Spinal cord (tissue), 10 donors: ENCODE results near the gene ARL6IP5. TPM values are rescaled to one million over a fixed set of nuclear protein-coding genes. Genes with fewer than 3 reads are reported as not detected.

ENCODE experiments used
- DNase-seq, 6 donors: peaks; one replicate each; pipeline versions ENCODE4 v3.0.0 to v3.0.0-alpha.2; 2013 to 2015; ENCODE audit warnings: low spot score in 6 of 6, low read depth in 4 of 6
- H3K27ac ChIP-seq: one replicate; pipeline ENCODE4 v1.5.1; 2013; ENCODE audit warnings: low read depth, low read length, control low read depth
- H3K27me3 ChIP-seq: one replicate; pipeline ENCODE4 v1.6.1; 2013; ENCODE audit warnings: low read length; ENCODE audit not compliant: control insufficient read depth, insufficient read depth
- H3K36me3 ChIP-seq: one replicate; pipeline ENCODE4 v1.6.1; 2013; ENCODE audit warnings: low read length; ENCODE audit not compliant: control insufficient read depth, insufficient read depth
- H3K4me1 ChIP-seq: one replicate; pipeline ENCODE4 v1.6.1; 2013; ENCODE audit warnings: low read length; ENCODE audit not compliant: control insufficient read depth, insufficient read depth
- H3K4me3 ChIP-seq: one replicate; pipeline ENCODE4 v1.5.1; 2013; ENCODE audit warnings: low read depth, low read length, control low read depth
- H3K9me3 ChIP-seq: one replicate; pipeline ENCODE4 v1.6.1; 2013; ENCODE audit warnings: low read length; ENCODE audit not compliant: control insufficient read depth, insufficient read depth
- WGBS: methylation state at CpG from one replicate; pipeline ENCODE4 v1.1.5; 2013; ENCODE audit warnings: missing lambda C conversion rate; ENCODE audit not compliant: insufficient coverage; 5-methylcytosine and 5-hydroxymethylcytosine counted together
- polyA plus RNA-seq, 2 donors: library from polyadenylated mRNA; unstranded; fragments of 120-200 nt; gene quantifications; one replicate each; pipeline ENCODE4 v1.2.1, GENCODE V29; 2013; ENCODE audit not compliant: insufficient read length in 2 of 2
- total RNA-seq, 2 donors: library from RNA; depleted of rRNA in 1 of 2; stranded (reverse); fragments of 120-200 nt in 1 of 2; fragments of >200 nt in 1 of 2; gene quantifications; one replicate each; pipeline versions ENCODE4 v1.2.3 to v1.2.4, GENCODE V29; 2013 to 2014
- donor health status: healthy.

Gene ARL6IP5
- total and polyA plus RNA-seq, 4 donors: 101 to 160 (median 126) TPM

GRCh38 chr3:69121950-69122349, 37.2 kb downstream of the ARL6IP5 start:
- H3K9me3 ChIP-seq: no peaks in the 10 kb centered on the region
- no peaks in the 10 kb centered on the region for H3K27me3 ChIP-seq
- no peaks in the 10 kb centered on the region for H3K4me1 ChIP-seq
- H3K27ac ChIP-seq: no peak overlapping the region
- no peak for DNase-seq
- no peaks in the 10 kb centered on the region for H3K36me3 ChIP-seq
- H3K4me3 ChIP-seq: no peak overlapping the region
- WGBS: 58% methylated on average over 4 of the region's 8 CpGs

- no peak within 1 kb of the TSS for H3K27ac ChIP-seq
- H3K36me3 ChIP-seq: no peaks in the 10 kb centered on the region
- no peak for DNase-seq
- no peaks in the 10 kb centered on the region for H3K9me3 ChIP-seq
- H3K4me3 ChIP-seq: no peak within 1 kb of the TSS
- 100% methylated on average over 2 of the region's 3 CpGs for WGBS
- no peaks in the 10 kb centered on the region for H3K4me1 ChIP-seq
- H3K27me3 ChIP-seq: no peaks in the 10 kb centered on the region
Measured at GRCh38 chr3:69122403-69122802, 37.7 kb downstream of the ARL6IP5 start, which contains the start of gene LMOD3. Gene LMOD3 (minus strand): TSS chr3:69122595. CDS start chr3:69122386, 209 bp downstream.

DNA sequence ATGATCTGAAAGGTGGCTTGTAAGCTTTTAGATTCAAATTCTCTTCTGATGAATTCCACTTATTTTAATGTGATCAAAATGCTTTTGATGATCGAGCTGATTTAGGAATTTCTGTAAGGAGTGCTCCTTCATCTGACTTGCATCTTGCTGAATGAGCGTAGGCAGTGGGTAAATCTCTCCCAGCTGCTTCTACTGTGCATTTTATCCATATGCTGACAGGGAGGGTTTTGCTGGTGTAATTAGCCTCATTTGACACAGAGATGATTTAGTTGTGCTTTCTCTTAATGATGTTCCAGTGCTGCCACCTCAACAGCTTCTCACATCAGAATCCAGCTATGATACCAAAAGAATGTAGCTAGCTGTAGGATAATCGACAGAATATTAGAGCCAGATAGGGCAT, 41.5 kb downstream of the ARL6IP5 start:
- H3K9me3 ChIP-seq: no peaks in the 10 kb centered on the region
- no peak overlapping the region for H3K27ac ChIP-seq
- no peak overlapping the region for H3K4me3 ChIP-seq
- H3K36me3 ChIP-seq: no peaks in the 10 kb centered on the region
- 80% methylated on average over 1 of the region's 3 CpGs for WGBS
- H3K27me3 ChIP-seq: no peaks in the 10 kb centered on the region
- DNase-seq: peak in 2 of 6 donors; percentile 15 to 53
- no peaks in the 10 kb centered on the region for H3K4me1 ChIP-seq

- Histone ChIP-seq H3K27me3 (no peaks in the 10 kb centered on the region), H3K4me3 (no peak overlapping the region), H3K9me3 (no peaks in the 10 kb centered on the region), H3K4me1 (no peaks in the 10 kb centered on the region), H3K36me3 (no peaks in the 10 kb centered on the region), H3K27ac (no peak overlapping the region)
- WGBS: 87% methylated on average over 2 of the region's 2 CpGs
- DNase-seq: no peak
Measured at GRCh38 chr3:69126999-69127398, 42.3 kb downstream of the ARL6IP5 start.

GRCh38 chr3:69128509-69128908, 43.8 kb downstream of the ARL6IP5 start:
- DNase-seq: no peak
- H3K36me3 ChIP-seq: no peaks in the 10 kb centered on the region
- no peaks in the 10 kb centered on the region for H3K9me3 ChIP-seq
- H3K27me3 ChIP-seq: no peaks in the 10 kb centered on the region
- no peak overlapping the region for H3K27ac ChIP-seq
- H3K4me3 ChIP-seq: no peak overlapping the region
- no peaks in the 10 kb centered on the region for H3K4me1 ChIP-seq

GRCh38 chr3:69129531-69129930, 44.8 kb downstream of the ARL6IP5 start:
- no CpG with 5 or more reads among the region's 1 CpG for WGBS
- Histone ChIP-seq H3K27me3 (no peaks in the 10 kb centered on the region), H3K9me3 (no peaks in the 10 kb centered on the region), H3K27ac (no peak overlapping the region), H3K4me1 (no peaks in the 10 kb centered on the region), H3K36me3 (no peaks in the 10 kb centered on the region), H3K4me3 (no peak overlapping the region)
- DNase-seq: no peak

DNA sequence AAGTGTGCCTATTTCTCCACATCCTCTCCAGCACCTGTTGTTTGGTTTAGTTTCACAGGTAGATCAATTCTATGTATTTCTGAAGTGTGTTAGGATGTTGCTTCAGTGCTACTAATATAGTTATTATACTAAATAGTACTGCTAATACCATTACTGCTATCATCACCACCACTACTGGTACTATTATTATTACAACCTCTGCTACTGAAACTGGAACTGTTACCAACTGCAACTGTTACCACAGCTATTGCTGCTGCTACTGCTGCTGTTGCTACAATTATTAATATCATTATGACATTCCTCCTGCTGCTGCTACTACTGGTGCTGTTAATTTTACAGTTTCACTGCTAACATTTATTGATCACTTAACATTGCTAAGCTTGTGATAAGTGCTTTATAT, 46.0 kb downstream of the ARL6IP5 start:
- H3K9me3 ChIP-seq: no peaks in the 10 kb centered on the region

DNA sequence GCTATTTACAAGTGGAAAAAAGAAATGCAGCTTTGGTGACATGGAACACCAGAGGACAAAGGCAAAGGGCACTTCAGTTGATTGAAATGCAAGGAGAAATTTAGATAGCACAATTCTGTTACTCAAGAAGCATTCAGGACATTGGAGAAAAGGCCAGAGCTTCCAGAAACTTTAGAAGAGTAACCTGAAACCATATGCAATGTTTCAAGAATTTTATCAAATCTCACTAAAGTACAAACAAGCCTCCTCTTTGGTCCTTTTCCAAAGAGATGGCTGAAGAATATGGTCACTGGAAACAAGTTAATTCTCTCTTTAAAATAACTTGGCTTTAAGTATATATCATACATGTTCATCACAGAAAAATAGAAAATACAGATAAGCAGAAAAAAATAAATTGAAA, 52.3 kb downstream of the ARL6IP5 start:
- Histone ChIP-seq H3K4me3 (no peak overlapping the region), H3K36me3 (no peaks in the 10 kb centered on the region), H3K27ac (no peak overlapping the region), H3K27me3 (no peaks in the 10 kb centered on the region), H3K9me3 (no peaks in the 10 kb centered on the region), H3K4me1 (no peaks in the 10 kb centered on the region)
- no peak for DNase-seq

More for the DNA sequence above, 46.0 kb downstream of the ARL6IP5 start:
- H3K4me1 ChIP-seq: no peaks in the 10 kb centered on the region
- no peak for DNase-seq
- no peak overlapping the region for H3K27ac ChIP-seq
- H3K27me3 ChIP-seq: no peaks in the 10 kb centered on the region
- no peaks in the 10 kb centered on the region for H3K36me3 ChIP-seq
- H3K4me3 ChIP-seq: no peak overlapping the region

GRCh38 chr3:69137412-69137811, 52.7 kb downstream of the ARL6IP5 start:
- Histone ChIP-seq H3K27ac (no peak overlapping the region), H3K4me1 (no peaks in the 10 kb centered on the region), H3K4me3 (no peak overlapping the region), H3K36me3 (no peaks in the 10 kb centered on the region), H3K27me3 (no peaks in the 10 kb centered on the region), H3K9me3 (no peaks in the 10 kb centered on the region)
- no CpG with 5 or more reads among the region's 2 CpGs for WGBS
- DNase-seq: no peak

GRCh38 chr3:69141313-69141712, 56.6 kb downstream of the ARL6IP5 start:
- H3K36me3 ChIP-seq: no peaks in the 10 kb centered on the region
- DNase-seq: no peak
- no peaks in the 10 kb centered on the region for H3K27me3 ChIP-seq
- H3K4me1 ChIP-seq: no peaks in the 10 kb centered on the region
- no peaks in the 10 kb centered on the region for H3K9me3 ChIP-seq
- H3K27ac ChIP-seq: no peak overlapping the region
- H3K4me3 ChIP-seq: no peak overlapping the region
